Stimulated activated CD4-positive, alpha-beta T cell treated with anti-CD3 and anti-CD28 coated beads, Interleukin-4, amount 100 ng/mL, for 48 hours (primary cell): ENCODE results near the gene HCK.

Experiments used
- DNase-seq, 2 donors: peaks; one replicate each; pipeline ENCODE4 v3.0.0-alpha.2; 2020; ENCODE audit warnings: low read depth in 2 of 2

The HCK gene

GRCh38 chr20:32127347-32127746 lies 75.3 kb downstream of the HCK start:
- no peak for DNase-seq

- no peak for DNase-seq
Observed at GRCh38 chr20:32128167-32128566, 76.1 kb downstream of the HCK start.

- no peak for DNase-seq
Observed at GRCh38 chr20:32129863-32130262, 77.8 kb downstream of the HCK start.

GRCh38 chr20:32130352-32130751 lies 78.3 kb downstream of the HCK start:
- no peak for DNase-seq

GRCh38 chr20:32130965-32131364 lies 78.9 kb downstream of the HCK start:
- DNase-seq, result no peak

GRCh38 chr20:32132911-32133549 lies 81.0 kb downstream of the HCK start:
- no peak for DNase-seq

GRCh38 chr20:32134026-32134425 lies 82.0 kb downstream of the HCK start:
- DNase-seq, result no peak

GRCh38 chr20:32135983-32136515 lies 84.0 kb downstream of the HCK start:
- no peak for DNase-seq

GRCh38 chr20:32138921-32139320 lies 86.9 kb downstream of the HCK start:
- no peak for DNase-seq

GRCh38 chr20:32139947-32140346 lies 87.9 kb downstream of the HCK start:
- no peak for DNase-seq

GRCh38 chr20:32140603-32141002 lies 88.6 kb downstream of the HCK start:
- no peak for DNase-seq

GRCh38 chr20:32141465-32141980 lies 89.5 kb downstream of the HCK start:
- DNase-seq, result no peak

GRCh38 chr20:32142088-32142487 lies 90.0 kb downstream of the HCK start:
- DNase-seq, result no peak

- DNase-seq, result no peak
Observed at GRCh38 chr20:32142991-32143390, 90.9 kb downstream of the HCK start.

GRCh38 chr20:32144898-32145662 lies 93.0 kb downstream of the HCK start:
- DNase-seq, result no peak

- DNase-seq, result no peak
Observed at GRCh38 chr20:32149566-32150170, 97.6 kb downstream of the HCK start.

- no peak for DNase-seq
Observed at GRCh38 chr20:32150291-32150848, 98.3 kb downstream of the HCK start.
